HG03354 (cell line): ENCODE data around the gene TMEM141.
A peak's percentile ranks its signal among the peaks of the same experiment; 100 is the strongest.

Source experiments
- ATAC-seq: cut with Tn5 transposase; IDR thresholded peaks from one replicate; pipeline ENCODE4 v1.9.1; 2021; ENCODE audit warnings: mild to moderate bottlenecking; ENCODE audit not compliant: unreplicated experiment, poor library complexity, severe bottlenecking

Gene TMEM141

GRCh38 chr9:136806067-136806466, 14.9 kb downstream of the TMEM141 start:
- no peak for ATAC-seq

DNA sequence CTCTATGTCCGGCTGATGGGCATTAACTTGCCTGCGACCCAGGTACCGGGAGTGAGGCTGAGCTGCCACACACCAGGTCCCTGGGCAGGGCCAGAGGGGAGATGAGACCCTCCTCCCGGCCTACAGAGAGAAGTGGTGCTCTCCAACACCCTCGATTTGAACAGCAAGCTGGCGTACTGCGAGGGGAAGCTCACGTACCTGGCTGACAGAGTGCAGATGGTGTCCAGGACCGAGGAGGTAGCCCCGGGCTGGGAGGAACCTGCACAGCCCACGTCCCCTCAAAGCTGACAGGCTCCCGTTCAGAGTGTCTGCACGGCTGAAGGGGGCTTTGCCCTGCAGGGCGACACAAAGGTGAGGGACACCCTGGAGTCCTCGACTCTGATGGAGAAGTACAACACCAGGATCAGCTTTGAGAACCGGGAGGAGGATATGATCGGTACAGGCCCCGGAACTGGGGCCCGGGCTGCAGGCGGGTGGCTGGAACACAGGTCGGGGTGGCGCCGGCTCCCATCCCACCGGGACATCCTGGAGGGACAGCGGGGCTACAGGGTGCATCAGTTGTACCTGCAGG, 15.6 kb downstream of the TMEM141 start:
- ATAC-seq: no peak

- ATAC-seq: peak; percentile 78
Measured at GRCh38 chr9:136807281-136808074, 16.3 kb downstream of the TMEM141 start, which contains the start of gene RABL6. Gene RABL6 (plus strand): TSS chr9:136807948. CDS start chr9:136808197, 249 bp downstream.

DNA sequence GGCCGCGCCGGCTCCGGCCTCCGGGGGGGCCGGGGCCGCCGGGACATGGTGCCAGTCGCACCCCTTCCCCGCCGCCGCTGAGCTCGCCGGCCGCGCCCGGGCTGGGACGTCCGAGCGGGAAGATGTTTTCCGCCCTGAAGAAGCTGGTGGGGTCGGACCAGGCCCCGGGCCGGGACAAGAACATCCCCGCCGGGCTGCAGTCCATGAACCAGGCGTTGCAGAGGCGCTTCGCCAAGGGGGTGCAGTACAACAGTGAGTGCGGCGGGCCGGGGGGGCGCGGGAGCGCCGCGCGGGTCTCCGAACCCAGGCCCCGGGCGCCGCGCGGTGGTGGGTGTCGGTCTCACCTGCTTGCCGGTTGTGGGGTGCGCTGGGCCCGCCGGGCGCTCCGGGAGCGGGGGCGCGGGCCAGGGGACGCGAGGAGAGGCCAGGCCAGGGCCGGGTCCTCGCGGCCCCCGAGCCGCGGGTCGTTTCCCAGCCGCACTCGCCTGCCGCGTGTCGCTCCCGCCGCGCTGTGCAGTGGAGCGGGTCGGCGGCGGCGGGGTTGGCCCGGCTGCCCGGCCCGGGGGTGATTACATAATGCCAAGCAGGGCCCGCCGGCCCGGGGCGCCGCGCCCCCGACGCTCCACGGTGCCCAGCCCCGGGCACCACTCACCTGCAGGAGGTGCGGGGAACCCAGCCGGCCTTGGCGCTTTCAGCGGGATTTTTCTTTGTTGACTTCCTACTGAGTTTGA, 17.1 kb downstream of the TMEM141 start:
- ATAC-seq: peak; percentile 37

DNA sequence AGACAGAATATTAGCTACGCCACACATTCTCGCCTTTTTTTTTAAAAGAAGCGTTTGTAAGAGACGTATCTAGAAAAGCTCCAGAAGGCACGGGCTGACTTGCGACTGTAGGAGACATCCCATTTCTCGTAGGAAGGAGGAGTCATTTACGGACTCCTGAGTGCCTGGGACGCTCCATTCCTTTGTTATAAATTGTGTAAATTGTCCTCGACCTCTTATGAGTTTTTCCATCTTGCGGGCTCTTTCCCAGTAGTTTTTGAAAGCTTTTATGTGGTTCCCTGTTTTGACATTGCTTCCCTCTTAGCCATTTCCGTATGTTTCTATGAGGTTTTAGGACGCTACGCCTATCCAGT, 17.6 kb downstream of the TMEM141 start:
- no peak for ATAC-seq

- ATAC-seq: no peak
Measured at GRCh38 chr9:136814725-136815421, 23.7 kb downstream of the TMEM141 start.

DNA sequence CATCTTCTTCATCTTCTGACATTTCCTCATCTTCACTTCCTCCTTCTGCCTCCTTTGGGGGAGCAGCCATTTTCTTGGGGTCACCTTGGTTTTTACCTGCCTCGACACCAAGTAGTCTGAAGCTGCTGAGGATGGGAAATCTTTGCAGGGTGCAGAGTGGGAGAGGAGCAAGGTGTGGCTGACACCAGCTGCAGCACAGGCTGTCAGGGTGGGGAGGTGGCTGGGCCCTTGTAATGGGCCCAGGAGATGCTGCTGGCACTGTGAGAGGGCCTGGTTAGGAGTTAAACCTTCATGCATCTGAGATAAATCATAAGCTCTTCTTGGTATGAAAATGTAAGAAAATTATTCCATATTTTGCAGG, 24.3 kb downstream of the TMEM141 start:
- no peak for ATAC-seq

GRCh38 chr9:136820971-136821825, 30.1 kb downstream of the TMEM141 start:
- no peak for ATAC-seq

DNA sequence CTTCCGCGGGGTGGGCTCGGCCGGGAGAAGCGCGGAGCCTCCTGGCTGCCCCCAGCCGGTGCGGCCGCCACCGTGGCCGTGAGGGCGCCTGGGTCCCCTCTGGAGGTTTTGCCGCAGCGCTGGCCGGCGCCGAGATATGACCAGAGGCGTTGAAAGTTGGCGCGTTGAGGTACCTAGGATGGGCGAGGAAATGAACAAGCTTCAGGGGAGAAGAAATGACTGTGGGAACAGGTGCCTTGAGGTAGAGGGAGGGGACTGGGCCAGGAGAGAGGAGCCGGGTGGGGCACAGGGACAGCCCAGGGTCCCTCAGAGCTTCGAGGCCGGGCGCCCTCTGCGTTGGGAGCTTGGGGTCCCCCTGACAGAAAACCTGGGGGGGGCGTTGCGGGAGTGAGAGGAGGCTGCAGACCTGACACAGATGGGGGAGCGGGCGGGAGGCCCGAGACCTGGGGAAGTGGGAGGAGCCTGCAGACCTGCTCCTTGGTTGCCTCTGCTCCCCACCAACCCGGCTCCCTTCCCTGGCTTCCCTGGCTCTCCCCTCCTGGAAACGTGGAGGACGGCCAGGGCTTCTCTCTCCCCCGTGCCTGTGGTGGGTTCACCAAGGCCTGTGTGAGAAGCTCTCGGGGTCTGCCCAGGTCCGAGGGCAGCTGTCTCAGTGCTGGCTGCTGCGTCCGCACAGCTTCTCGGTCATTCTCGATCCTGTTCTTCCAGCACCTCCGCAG, 30.8 kb downstream of the TMEM141 start:
- no peak for ATAC-seq

DNA sequence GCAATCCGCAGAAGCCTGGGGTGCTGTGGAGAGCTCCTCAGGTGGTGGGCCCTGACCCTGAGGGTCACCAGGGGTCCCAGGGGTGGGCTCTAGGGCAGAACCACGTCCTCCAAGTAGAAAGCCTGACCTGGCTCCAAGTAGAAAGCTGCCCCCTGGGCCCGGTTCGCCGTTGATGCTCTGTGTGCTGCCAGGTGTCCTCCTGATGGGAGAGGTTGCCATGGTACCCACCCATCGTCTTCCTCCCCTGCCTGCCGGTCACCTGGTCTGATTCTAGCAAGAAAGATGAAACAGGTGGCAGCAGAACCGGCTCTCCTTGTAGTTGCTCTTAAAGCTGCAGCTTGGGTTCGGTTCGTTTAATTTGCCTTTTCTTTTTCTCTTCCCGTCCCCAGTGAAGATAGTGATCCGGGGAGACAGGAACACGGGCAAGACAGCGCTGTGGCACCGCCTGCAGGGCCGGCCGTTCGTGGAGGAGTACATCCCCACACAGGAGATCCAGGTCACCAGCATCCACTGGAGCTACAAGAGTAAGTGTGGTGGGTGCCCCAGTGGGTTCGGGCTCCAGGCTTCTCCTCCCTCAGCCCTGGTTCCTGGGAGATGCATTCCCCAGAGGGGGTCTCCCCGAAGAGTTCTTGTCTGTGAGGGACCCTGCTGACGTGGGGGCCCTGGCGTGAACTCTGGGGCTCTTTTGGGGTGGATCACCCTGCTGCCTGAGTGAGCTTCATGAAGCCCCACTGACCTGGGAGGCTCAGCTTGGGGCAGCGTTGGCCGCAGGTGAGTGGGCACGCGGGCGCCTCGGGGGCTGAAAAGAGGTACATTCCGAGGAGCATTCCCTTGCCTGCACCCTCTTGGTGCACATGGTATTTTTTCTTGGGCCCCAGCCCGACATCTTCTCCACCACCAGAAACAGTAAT, 32.2 kb downstream of the TMEM141 start:
- ATAC-seq: no peak

- ATAC-seq: no peak
Measured at GRCh38 chr9:136824496-136825225, 33.5 kb downstream of the TMEM141 start.

GRCh38 chr9:136825295-136826187, 34.4 kb downstream of the TMEM141 start:
- ATAC-seq: no peak

- no peak for ATAC-seq
Measured at GRCh38 chr9:136826188-136826541, 35.0 kb downstream of the TMEM141 start.

DNA sequence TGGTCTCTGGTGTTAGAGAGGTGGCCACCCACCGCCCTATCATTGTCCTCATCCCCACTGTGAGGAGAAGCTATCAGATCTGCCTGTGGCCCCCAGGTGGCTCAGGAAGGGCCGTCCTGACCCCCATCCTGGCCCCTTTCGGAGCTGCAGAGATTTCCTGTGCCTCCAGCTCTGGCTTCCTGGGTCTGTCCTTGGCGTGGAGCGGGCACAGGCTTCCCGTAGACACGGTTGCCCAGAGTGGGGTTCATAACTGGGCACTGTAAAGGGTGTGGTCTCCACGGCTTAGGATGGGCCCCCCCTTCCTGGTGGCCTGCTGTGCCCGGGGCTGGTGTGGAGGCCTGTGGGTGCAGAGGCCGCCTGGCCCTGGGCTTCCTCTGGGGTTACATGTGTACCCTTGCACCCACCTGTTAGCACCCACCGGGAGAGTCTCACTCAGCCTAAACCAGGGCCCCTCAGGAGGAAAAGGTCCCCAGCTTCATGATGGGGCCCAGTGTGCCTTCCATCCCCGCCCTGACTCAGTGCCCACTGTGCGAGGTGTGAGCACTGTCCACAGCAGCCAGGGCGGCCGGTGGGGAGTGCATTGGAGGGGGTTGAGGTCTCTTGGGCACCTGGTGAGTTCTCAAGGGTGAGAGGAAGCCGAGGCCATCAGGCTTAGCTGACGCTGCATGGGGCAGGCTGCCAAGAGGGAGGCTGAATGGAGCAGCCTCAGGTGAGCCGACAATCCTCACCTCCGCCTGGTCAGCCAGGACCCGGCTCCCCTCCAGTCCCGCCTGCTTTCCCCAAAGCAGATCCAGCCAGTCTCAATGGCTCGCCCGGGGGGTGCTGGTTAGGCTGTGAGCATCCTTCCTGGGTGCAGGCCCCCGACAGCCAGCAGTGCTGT, 35.8 kb downstream of the TMEM141 start:
- no peak for ATAC-seq

DNA sequence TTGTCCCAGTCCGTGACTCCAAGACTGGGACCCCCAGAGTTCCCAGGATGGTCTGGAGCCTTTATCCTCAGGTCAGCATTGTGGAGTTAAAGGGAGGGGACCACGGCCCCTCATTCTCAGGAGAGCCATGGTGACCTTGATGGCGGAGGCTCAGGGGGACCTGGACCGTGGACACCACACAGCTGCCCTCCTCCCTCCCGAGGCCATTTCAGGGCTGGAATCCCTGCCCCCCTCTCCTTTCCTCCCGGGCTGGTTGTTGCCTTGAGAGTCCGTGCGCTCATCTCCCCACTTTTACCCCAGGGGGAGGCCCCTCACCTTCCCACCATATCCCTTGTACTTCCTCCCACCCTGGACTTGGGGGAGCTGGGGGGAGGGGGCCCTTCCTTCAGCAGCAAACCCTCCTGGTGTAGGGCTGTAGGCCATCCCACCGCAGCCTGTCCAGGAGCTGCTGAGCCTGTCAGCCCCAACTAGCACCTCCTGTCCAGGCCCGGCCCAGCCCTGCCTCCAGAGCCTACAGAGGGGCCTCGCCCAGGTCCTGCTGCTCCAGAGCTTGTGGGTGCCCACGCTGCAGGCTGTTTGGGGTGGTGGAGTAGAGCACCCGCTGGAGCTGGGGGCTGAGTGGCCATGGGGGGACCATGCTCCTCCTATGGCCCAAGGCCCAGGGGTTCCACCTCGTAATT, 36.8 kb downstream of the TMEM141 start:
- ATAC-seq: no peak
